ENCODE measurements around the gene CMTM5.

DNA sequence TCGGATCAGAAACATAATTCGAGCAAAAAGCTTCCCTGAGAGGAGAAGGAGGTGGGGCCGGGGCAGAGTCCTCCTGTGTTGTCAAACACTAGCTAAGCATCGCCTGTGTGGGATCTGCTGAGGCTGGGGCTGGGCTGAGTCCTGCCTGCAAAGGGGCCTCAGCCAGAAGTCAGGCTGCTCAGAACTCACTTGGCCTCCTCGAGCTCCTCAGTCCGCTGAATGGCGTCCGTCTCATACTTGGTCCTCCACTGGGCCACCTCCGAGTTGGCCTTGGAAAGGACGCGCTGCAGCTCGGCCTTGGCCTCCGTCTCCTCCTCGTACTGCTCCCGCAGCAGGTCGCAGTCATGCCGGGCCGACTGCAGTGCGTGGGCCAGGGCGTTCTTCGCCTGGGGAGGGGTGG is 41.2 kb downstream of the CMTM5 start:
- TF ChIP-seq, protein P1, sequence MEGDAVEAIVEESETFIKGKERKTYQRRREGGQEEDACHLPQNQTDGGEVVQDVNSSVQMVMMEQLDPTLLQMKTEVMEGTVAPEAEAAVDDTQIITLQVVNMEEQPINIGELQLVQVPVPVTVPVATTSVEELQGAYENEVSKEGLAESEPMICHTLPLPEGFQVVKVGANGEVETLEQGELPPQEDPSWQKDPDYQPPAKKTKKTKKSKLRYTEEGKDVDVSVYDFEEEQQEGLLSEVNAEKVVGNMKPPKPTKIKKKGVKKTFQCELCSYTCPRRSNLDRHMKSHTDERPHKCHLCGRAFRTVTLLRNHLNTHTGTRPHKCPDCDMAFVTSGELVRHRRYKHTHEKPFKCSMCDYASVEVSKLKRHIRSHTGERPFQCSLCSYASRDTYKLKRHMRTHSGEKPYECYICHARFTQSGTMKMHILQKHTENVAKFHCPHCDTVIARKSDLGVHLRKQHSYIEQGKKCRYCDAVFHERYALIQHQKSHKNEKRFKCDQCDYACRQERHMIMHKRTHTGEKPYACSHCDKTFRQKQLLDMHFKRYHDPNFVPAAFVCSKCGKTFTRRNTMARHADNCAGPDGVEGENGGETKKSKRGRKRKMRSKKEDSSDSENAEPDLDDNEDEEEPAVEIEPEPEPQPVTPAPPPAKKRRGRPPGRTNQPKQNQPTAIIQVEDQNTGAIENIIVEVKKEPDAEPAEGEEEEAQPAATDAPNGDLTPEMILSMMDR (IDR thresholded peaks at IDR 0.05) = no peak
- TF ChIP-seq POLR2A (IDR thresholded peaks at IDR 0.05) = no peak
